K562 (cell line): ENCODE measurements around the gene PAN2. TPM values are rescaled to one million over a fixed set of nuclear protein-coding genes. Genes with fewer than 3 reads are reported as not detected.

Source experiments
- BRCA1 ChIP-seq, 2 experiments: fragments of 450-650 bp in 1 of 2; sonication (generic) in 1 of 2; formaldehyde crosslinking in 1 of 2; IDR thresholded peaks; 2 replicates each; pipeline versions ENCODE4 v1.5.0 to v1.6.1; 2017 to 2020; ENCODE audit warnings: mild to moderate bottlenecking in 1 of 2, missing genetic modification reagents in 1 of 2
- CBX3 ChIP-seq, 2 experiments: IDR thresholded peaks; 1 replicate in 1 of 2; 2 replicates in 1 of 2; pipeline ENCODE4 v1.6.1; 2012; ENCODE audit warnings: inconsistent platforms in 2 of 2, low read length in 2 of 2, borderline replicate concordance in 1 of 2, control low read depth in 1 of 2
- CHD1 ChIP-seq: fragments of 200-600 bp; sonication (generic); IDR thresholded peaks from one replicate; pipeline ENCODE4 v1.6.1; 2012; ENCODE audit warnings: mild to moderate bottlenecking, moderate library complexity, low read length, inconsistent platforms
- CTBP1 ChIP-seq: fragments of 450-650 bp; IDR thresholded peaks from 2 replicates; pipeline ENCODE4 v1.6.1; 2016; ENCODE audit warnings: borderline replicate concordance
- HDAC3 ChIP-seq: fragments of 450-650 bp; IDR thresholded peaks from 2 replicates; pipeline ENCODE4 v1.6.1; 2018; ENCODE audit warnings: borderline replicate concordance, mild to moderate bottlenecking, moderate library complexity; ENCODE audit not compliant: partially characterized antibody
- HINFP ChIP-seq: fragments of 450-650 bp; conservative IDR thresholded peaks from 2 replicates; pipeline ENCODE4 v1.6.1; 2016; ENCODE audit warnings: missing genetic modification characterization, low read depth, mild to moderate bottlenecking, control low read depth, missing compliant biosample characterization
- MBD1 ChIP-seq: fragments of 250-450 bp; sonication (Bioruptor Pico); IDR thresholded peaks from 2 replicates; pipeline ENCODE4 v1.8.0; 2022; ENCODE audit warnings: inconsistent platforms
- NR2F6 ChIP-seq: fragments of 450-650 bp; formaldehyde crosslinking; IDR thresholded peaks from 2 replicates; pipeline ENCODE4 v1.4.0; 2020; ENCODE audit warnings: mild to moderate bottlenecking
- RBM25 ChIP-seq: fragments of 200-400 bp; formaldehyde crosslinking; IDR thresholded peaks from 2 replicates; pipeline ENCODE4 v1.6.1; 2018; ENCODE audit warnings: low read length, low read depth, moderate library complexity; ENCODE audit not compliant: severe bottlenecking
- RBM34 ChIP-seq: fragments of 200-400 bp; formaldehyde crosslinking; IDR thresholded peaks from 2 replicates; pipeline ENCODE4 v1.6.1; 2018; ENCODE audit warnings: low read length, borderline replicate concordance; ENCODE audit not compliant: insufficient read depth
- RCOR1 ChIP-seq, 2 experiments: IDR thresholded peaks; 2 replicates each; pipeline ENCODE4 v1.6.1; 2012; ENCODE audit warnings: low read depth in 2 of 2, low read length in 2 of 2, borderline replicate concordance in 1 of 2, improper control_type of control experiment in 1 of 2
- SMARCC2 ChIP-seq: fragments of 450-650 bp; IDR thresholded peaks from 2 replicates; pipeline ENCODE4 v1.6.1; 2017; ENCODE audit warnings: antibody characterized with exemption, moderate library complexity, mild to moderate bottlenecking, low read depth
- ZBTB8A ChIP-seq: fragments of 450-650 bp; IDR thresholded peaks from 2 replicates; pipeline ENCODE4 v1.6.1; 2018; ENCODE audit warnings: mild to moderate bottlenecking, moderate library complexity; ENCODE audit not compliant: partially characterized antibody
- ZFP91 ChIP-seq: sonication (generic); formaldehyde crosslinking; IDR thresholded peaks from 2 replicates; pipeline ENCODE4 v1.8.0; 2022; ENCODE audit warnings: mild to moderate bottlenecking, missing genetic modification reagents
- ZNF639 ChIP-seq, 2 experiments: fragments of 200-800 bp in 1 of 2; sonication (Bioruptor generic) in 1 of 2; sonication (generic) in 1 of 2; formaldehyde crosslinking in 1 of 2; IDR thresholded peaks in 1 of 2; conservative IDR thresholded peaks in 1 of 2; 2 replicates each; pipeline versions ENCODE4 v1.5.0 to v1.6.1; 2016 to 2020; ENCODE audit warnings: missing compliant biosample characterization in 1 of 2, missing genetic modification characterization in 1 of 2, missing genetic modification reagents in 1 of 2
- polyA plus RNA-seq, 8 experiments: library from polyadenylated mRNA; depleted of rRNA in 4 of 8; stranded (reverse) in 5 of 8; unstranded in 3 of 8; fragments of >200 nt; fragmentation: Nextera tagmentation in 2 of 8; fragmentation: Illumina TruSeq in 1 of 8; extraction: Ambion mirVana in 2 of 8; extraction: Trizol in 1 of 8; gene quantifications; 2 replicates each; pipeline versions ENCODE4 v1.2.1 to v1.2.3, GENCODE V29; 2011 to 2014; ENCODE audit warnings: inconsistent platforms in 1 of 8, missing spikeins in 1 of 8
- total RNA-seq, 7 experiments: library from RNA; depleted of rRNA in 6 of 7; stranded (reverse); fragments of >200 nt in 6 of 7; fragmentation: Illumina TruSeq in 2 of 7; extraction: Trizol in 2 of 7; gene quantifications; 2 replicates each; pipeline versions ENCODE4 v1.2.1 to v1.2.3, GENCODE V29; 2011 to 2021; ENCODE audit warnings: low replicate concordance in 1 of 7

The PAN2 gene
- total and polyA plus RNA-seq, 9 of the 15 experiments (the other 6 are each of a cell fraction or from before 2014, with no cell fraction given) = 15.0 to 66.1 (median 25.9) TPM

GRCh38 chr12:56300644-56301464 is 32.9 kb downstream of the PAN2 start (continued):
- TF ChIP-seq ZFP91 (CRISPR knock-in tag) (no peak), HDAC3 (peak; percentile 45), MBD1 (no peak), CBX3 (IDR thresholded peaks at IDR 0.05; ENCODE audit: borderline replicate concordance in 1 of 2, low read length in 2 of 2) (no peak), BRCA1 (IDR thresholded peaks at IDR 0.05) (no peak), BRCA1 (CRISPR knock-in tag; IDR thresholded peaks at IDR 0.05) (no peak), CTBP1 (peak; percentile 62; the same call in 1 of the 2 replicates), CHD1 (peak; percentile 95), SMARCC2 (0 out of 2 replicates have a peak, but pooled peaks have one; percentile 46), RBM25 (no peak), RCOR1 (IDR thresholded peaks at IDR 0.05; ENCODE audit: borderline replicate concordance in 1 of 2, low read depth in 2 of 2, low read length in 2 of 2) (peak; percentile 68 to 73; a peak in 2 of 4 replicates), NR2F6 (CRISPR knock-in tag) (no peak), HINFP (peak; percentile 28; the same call in 1 of the 2 replicates), ZNF639 (CRISPR knock-in tag; conservative IDR thresholded peaks at IDR 0.05 in 1 of 2, IDR thresholded peaks at IDR 0.05 in 1 of 2) (no peak; a peak in 1 of 4 replicates), RBM34 (no peak), ZBTB8A (no peak)
